ENCODE data around the gene ABCB6. TPM values are rescaled to one million over a fixed set of nuclear protein-coding genes. Genes with fewer than 3 reads are reported as not detected.

The ABCB6 gene
- total RNA-seq, 1 donor from 2014 or later, result 36.1 TPM

DNA sequence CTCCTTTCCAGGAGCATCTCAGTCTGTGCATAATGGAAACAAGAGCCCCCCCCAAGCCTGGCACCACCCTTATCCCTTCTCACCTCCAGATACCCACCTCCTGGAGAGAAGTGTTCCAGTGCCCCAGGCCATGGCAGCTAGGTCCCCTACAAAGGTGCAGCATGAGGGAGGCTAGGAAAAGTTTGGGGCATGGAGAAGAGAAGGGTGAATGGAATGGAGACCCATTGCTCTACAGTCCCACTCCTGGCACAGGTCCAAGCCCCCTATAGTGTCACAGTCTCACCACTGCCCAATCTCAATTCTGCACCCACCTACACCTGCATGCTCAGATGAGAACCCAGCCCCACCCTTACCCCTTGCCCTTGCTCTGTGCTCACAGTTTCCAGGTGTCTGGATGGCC, 49.8 kb downstream of the ABCB6 start:
- DNase-seq (ENCODE audit: low spot score), result no peak

- no peak for DNase-seq (ENCODE audit: low spot score)
Measured at GRCh38 chr2:219168526-219168925, 50.2 kb downstream of the ABCB6 start.

DNA sequence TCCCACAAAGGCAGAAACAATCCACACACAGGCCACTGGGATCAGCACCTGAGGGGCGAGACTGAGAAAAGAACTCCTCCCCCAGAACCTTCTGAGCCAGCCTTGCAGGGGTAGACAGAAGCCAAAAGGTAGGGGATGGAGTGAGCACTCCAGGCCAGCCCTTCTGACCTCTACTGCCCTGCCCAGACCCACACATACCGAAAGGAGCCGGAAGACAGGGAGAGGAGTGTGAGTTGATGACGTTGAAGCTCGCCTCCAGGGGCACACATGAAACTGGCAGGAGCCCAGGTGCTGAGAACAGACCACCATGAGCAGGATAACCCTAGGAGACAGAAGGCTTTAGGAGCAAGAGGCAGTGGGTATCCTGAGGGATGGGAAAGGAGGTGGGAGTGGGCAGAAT, 50.8 kb downstream of the ABCB6 start:
- no peak for DNase-seq (ENCODE audit: low spot score)

- no peak for DNase-seq (ENCODE audit: low spot score)
Measured at GRCh38 chr2:219165058-219165911, 53.5 kb downstream of the ABCB6 start.

DNA sequence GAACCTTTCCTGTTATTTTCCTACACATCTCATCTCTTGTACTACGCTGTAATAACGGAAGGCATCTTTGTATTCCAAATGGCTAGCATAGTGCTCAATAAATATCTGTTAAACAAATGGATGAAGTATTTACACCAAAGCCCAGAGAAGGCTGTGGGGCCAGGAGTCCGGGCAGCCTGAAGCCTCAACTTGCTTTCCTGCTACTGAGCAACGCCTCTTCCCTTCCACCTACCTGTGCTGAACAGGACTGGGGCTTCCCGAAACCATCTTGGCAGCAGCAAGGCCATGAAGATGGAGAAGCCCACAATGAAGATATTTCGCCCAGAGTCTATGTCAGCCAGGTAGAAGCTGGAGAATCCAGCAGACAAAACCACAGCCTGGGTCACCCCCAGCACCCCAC, 55.6 kb downstream of the ABCB6 start:
- no peak for DNase-seq (ENCODE audit: low spot score)

DNA sequence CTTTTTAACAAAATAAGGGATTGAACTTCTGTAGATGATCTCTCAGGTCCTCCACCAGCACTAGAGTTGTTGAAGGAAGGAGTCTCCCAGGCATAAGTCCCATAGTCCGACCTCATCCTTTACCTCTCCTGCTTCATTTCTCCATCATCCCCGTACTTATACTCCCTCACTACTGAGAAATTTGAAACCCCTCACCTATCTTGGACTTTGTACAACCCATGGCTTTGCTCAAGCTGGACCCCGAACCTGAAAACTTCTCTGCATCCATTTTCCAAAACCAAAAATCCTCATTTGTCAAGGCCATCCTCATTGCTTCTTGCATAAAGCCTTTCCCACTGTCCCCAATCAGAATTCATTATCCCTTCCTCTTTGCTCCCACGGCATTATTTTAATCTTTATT, 57.7 kb downstream of the ABCB6 start:
- DNase-seq (ENCODE audit: low spot score), result no peak

DNA sequence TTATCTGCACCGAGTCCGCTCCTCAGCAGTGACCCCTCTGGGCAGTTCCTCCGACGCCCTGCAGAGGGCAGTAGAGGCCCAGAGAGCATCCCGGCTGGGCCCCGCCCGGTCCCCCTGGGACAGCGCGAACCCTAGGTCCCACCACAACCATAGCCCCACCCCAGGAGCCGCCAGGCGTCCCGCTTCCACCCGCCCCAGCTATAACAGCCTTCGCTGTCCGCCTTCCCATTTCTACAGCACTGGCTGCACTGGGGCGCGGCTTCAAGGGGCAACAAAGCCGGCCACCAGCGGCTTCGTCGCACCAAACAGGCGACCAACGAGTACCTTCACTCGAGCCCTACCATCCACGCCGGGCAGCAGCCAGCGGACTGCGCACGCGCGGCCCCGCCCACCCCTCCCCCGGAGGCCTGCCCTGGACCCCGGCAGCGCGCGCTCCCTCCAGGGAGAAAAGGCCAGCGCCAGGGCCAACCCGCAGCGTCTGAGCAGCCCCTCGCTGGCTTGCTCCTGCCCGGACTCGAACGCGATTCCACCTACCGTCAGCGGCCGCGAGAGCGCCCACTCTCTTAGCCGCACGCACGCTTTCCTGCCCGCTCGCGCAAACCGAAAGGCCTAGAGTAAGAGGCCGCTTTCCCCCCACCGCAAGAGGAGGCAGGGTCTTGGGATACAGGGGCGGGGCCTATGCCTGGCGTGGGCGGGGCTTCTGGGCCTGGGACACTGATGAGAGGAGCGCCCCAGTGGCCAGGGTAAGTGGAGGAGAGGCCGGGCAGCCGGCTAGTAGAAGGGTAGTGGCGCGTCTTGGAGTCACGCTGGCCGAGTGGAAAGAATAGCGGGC, 58.4 kb downstream of the ABCB6 start, which contains the start of gene NHEJ1:
Gene NHEJ1 (minus strand): TSS at position 630 of the 832 bp plus-strand sequence. CDS start 2,453 bp downstream, outside the sequence.
- DNase-seq (ENCODE audit: low spot score), result peak; percentile 97

Other genes with a start within 250 kb of the ABCB6 start
- gene FEV, start 233.8 kb downstream of the ABCB6 start, total RNA-seq, result not detected
- gene CRYBA2, start 225.5 kb downstream of the ABCB6 start, total RNA-seq, result not detected
- gene CFAP65, start 177.4 kb downstream of the ABCB6 start, total RNA-seq, result not detected
- not detected for gene IHH, start 158.0 kb downstream of the ABCB6 start, total RNA-seq
- gene NHEJ1, start 58.1 kb downstream of the ABCB6 start, total RNA-seq, result 13.9 TPM
- 1.6 TPM for gene SLC23A3, start 48.9 kb downstream of the ABCB6 start, total RNA-seq
- 56.4 TPM for gene CNPPD1, start 42.0 kb downstream of the ABCB6 start, total RNA-seq
- 79.6 TPM for gene RETREG2, start 40.7 kb downstream of the ABCB6 start, total RNA-seq
- gene ZFAND2B, start 12.2 kb downstream of the ABCB6 start, total RNA-seq, result 28.7 TPM
- 31.6 TPM for gene ATG9A, start 10.7 kb upstream of the ABCB6 start, total RNA-seq
- gene ANKZF1, start 10.8 kb upstream of the ABCB6 start, total RNA-seq, result 73.1 TPM
- gene GLB1L, start 26.5 kb upstream of the ABCB6 start, total RNA-seq, result 9.9 TPM
- gene STK16, start 26.5 kb upstream of the ABCB6 start, total RNA-seq, result 32.9 TPM
- not detected for gene TUBA4B, start 34.3 kb upstream of the ABCB6 start, total RNA-seq
- gene TUBA4A, start 35.0 kb upstream of the ABCB6 start, total RNA-seq, result 85.1 TPM
- gene DNAJB2, start 60.4 kb upstream of the ABCB6 start, total RNA-seq, result 93.6 TPM
- not detected for gene PTPRN, start 90.4 kb upstream of the ABCB6 start, total RNA-seq
- not detected for gene RESP18, start 113.8 kb upstream of the ABCB6 start, total RNA-seq
- gene DNPEP, start 169.0 kb upstream of the ABCB6 start, total RNA-seq, result 86.6 TPM
- gene DES, start 199.4 kb upstream of the ABCB6 start, total RNA-seq, result 1,211 TPM
- gene SPEG, start 215.9 kb upstream of the ABCB6 start, total RNA-seq, result 76.6 TPM